Fibroblast of lung (primary cell): Measurements from ENCODE around the gene CLDN3.

Experiments
- CTCF ChIP-seq, 2 donors: IDR thresholded peaks in 1 of 2; conservative IDR thresholded peaks in 1 of 2; 1 replicate in 1 of 2; 2 replicates in 1 of 2; pipeline ENCODE4 v1.5.1; 2011 to 2012; ENCODE audit warnings: low read length in 2 of 2, control low read depth in 1 of 2, inconsistent platforms in 1 of 2, low read depth in 1 of 2, mild to moderate bottlenecking in 1 of 2
- EZH2 ChIP-seq: IDR thresholded peaks from 2 replicates; pipeline ENCODE4 v1.5.1; 2012; ENCODE audit warnings: low read length, control low read depth, mild to moderate bottlenecking; ENCODE audit errors: missing control alignments

- TF ChIP-seq CTCF (conservative IDR thresholded peaks at IDR 0.05 in 1 of 2, IDR thresholded peaks at IDR 0.05 in 1 of 2; ENCODE audit: low read depth in 1 of 2, low read length in 2 of 2) = no peak
- no peak for TF ChIP-seq EZH2
These were observed 40.9 kb upstream of the CLDN3 start for GRCh38 chr7:73810998-73811360.
